HG03103 (cell line): Measurements from ENCODE around the gene NIPAL4.
"Not testable (repeated sequence)": the region's sequence is repeated elsewhere in the genome, so short reads cannot be mapped to it uniquely, and the experiment has no call there.

ENCODE experiments used
- ATAC-seq: cut with Tn5 transposase; IDR thresholded peaks from one replicate; pipeline ENCODE4 v1.9.1; 2021; ENCODE audit warnings: low read depth; ENCODE audit not compliant: unreplicated experiment

NIPAL4 gene

DNA sequence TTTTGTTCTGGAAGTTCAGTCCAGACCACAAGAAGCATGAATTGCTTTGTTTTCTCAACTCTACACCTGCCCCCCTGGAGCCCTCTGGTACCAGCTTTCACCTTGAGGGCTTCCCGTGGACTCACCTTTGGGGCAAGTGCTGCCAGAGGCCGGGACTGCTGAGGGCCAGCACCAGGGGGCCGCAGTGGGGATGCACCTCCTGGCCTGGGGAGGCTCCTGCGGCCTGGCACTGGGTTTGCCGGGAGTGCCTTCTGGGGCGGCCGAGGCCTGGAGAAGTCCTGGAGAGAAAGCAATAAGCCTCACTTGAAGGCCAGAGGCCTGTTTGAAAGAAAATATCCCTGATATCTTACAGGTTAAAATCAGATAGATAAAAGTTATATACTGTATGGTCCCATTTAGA lies 21.7 kb downstream of the NIPAL4 start:
- ATAC-seq = no peak

DNA sequence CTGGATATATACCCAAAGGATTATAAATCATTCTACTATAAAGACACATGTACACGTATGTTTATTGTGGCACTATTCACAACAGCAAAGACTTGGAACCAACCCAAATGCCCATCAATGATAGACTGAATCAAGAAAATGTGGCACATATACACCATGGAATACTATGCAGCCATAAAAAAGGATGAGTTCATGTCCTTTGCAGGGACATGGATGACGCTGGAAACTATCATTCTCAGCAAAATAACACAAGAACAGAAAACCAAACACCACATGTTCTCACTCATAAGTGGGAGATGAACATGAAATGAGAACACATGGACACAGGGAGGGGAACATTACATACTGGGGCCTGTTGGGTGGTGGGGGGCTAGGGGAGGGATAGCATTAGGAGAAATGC lies 22.7 kb downstream of the NIPAL4 start:
- ATAC-seq = not testable (repeated sequence)

GRCh38 chr5:157484768-157485167 lies 24.8 kb downstream of the NIPAL4 start:
- no peak for ATAC-seq

- no peak for ATAC-seq
Measured at GRCh38 chr5:157485340-157485739, 25.3 kb downstream of the NIPAL4 start.

- ATAC-seq = peak; percentile 36
Measured at GRCh38 chr5:157485811-157486210, 25.8 kb downstream of the NIPAL4 start.

DNA sequence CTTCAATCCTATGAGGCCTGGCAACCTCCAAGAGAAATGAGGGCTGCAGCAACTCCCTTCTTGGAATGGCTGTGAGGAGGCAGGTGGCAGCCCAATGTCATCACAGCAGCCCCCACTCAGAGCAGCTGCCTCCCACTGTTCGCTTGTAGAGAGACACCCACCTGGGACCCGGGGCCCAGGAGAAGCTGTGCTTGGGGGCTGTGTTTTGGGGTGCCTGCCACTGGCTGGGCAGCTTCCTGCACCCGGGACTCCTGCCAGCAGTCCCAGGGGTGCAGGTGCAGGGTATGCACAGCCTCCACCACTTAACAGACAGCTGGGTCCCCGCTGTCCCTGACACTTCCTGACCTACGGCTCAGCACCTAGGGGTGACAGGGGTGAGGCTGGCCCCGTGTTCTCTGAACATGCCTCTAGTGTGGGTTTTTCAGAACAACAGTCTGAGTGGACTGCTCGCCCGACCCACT lies 26.2 kb downstream of the NIPAL4 start:
- ATAC-seq = peak; percentile 45

- ATAC-seq = peak; percentile 29
Measured at GRCh38 chr5:157486861-157487260, 26.8 kb downstream of the NIPAL4 start.

GRCh38 chr5:157487358-157487757 lies 27.3 kb downstream of the NIPAL4 start:
- no peak for ATAC-seq

DNA sequence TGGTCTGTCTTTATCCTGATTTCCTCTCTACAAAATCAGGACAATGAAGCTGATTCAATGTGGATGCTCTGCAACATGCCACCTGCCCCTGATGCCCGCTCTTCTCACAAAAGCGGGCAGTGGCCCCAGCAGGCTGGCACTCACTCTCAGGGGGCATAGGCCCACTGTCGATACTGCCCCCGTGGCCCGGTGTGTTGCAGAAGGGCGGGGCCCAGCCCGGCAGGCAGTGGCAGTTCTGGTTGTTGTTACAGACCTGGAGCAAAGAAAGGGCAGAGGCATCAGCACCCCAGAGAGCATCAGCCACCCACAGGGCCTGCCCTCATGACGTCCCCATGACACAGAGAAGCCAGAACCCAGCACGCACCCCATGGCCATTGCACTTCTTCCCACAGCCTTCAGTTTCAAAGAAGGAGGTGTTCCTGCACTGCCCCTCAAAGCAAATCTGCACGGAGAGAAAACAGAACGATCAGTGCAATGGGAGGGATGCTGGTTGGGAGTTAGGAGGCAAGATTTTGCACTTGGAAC lies 31.5 kb downstream of the NIPAL4 start:
- no peak for ATAC-seq

- no peak for ATAC-seq
Measured at GRCh38 chr5:157492886-157493285, 32.9 kb downstream of the NIPAL4 start.

DNA sequence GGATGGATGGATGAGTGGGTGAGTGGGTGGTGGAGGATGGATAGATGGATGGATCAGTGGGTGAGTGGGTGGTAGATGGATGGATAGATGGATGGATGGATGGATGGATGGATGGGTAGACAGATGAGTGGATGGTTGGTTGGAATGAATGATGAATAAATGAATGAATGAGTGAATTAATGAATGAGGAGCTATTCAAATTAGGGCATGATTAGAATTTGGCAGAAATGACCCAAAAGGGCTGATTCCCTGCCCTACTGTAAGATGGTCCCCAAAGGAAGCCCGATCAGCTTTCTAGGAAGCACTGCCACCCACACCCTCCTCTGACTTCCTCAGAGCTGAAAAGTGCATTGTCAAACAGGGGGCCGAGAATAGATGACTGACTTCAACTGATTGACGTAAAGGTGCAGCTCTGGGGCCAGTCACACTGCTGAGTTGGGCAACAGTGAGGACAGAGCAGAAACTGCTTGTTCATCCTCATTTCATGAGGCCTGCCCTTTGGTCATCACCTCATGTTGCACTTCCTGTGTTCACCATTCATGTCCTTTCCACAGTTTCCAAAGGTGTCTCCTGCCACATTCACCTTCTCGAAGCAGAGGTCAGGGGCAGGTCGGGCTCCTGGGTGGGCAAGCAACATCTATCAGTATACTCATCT lies 34.3 kb downstream of the NIPAL4 start:
- no peak for ATAC-seq

DNA sequence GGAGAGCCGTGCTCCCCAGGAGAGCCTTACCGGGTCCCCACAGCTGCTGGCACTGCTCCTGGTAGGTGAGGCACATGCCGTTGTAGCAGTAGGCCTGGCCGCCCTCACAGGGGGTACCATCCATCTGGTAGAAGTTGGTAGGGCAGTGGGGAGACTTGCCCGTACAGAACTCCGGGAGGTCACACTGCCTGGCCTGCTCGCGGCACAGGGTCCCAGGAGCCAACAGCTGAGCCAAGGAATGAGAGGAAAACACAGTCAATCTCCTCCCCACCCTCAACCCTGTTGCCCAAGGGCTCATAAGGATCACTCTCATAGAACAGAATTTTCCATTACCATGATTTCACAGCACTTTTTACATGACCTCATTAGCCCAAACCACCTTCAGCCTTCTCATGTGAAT lies 36.9 kb downstream of the NIPAL4 start:
- no peak for ATAC-seq

DNA sequence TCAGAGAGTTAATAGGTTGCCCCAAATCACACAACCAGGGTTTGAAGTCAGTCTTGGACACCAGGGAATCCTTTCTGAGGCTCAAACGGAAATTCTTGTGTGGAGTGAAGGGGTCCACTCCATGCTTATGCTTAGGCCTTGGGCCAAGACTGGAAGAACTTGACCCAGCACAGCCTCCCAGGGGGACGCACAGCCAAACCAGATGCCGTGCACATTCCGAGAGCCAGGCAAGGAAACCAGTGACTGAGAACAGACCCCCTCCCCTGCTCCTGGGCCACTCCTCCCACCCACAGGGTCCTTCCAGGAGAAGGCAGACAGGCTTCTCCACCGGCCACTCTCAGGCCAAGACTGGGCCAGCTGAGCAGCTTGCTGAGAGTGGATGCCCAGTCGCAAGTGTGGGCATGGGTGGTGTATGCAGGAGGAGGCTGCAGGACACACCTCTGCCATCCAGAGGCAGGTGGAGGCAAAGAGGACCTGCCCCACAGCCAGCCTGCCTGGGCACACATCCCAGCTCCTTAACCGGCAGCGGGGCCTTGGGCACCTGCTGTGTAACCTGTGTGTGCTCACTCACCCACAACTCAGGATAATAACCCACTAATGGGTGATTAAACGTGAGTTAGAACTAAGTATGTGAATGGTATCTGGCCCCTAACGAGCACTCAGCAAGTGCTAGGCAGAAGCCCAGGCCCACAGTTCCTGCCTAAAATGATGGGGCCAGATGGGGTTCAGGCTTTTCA lies 38.0 kb downstream of the NIPAL4 start:
- ATAC-seq = no peak

DNA sequence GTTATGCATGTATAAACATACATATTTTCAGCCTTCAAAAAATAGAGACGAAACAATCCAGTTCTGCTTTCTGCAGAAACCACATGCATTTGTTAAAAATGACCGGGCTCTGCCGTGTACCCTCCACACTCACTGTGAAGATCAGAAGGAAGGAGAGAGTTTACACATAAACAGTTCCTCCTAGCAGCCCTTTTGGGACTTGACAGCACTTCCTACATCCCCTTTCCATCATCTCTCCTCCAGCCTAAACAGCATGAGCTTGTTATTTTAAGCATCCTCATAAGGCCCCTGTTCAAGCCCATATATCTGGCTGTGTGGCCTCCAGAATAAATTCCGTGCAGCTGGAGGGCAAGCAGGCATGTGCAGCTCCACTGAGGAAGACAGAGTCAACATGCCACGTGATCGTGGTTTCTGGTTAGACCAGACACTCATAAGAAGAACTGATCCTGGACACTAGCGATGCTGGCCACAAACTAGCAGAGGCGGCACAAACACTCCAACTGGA lies 42.2 kb downstream of the NIPAL4 start:
- ATAC-seq = peak; percentile 84

DNA sequence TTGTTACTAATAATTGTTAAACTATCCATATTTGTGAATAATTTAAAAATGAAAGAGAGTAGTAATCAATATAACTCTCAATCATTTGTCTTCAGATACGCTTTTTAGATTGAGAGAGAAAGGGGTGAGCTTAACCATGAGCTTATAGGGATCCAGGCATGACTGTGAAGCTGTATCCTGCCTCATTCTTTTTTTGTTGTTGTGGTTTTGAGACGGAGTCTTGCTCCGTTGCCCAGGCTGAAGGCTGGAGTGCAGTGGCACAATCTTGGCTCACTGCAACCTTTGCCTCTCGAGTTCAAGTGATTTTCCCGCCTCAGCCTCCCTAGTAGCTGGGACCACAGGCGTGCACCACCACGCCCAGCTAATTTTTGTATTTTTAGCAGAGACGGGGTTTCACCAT lies 44.0 kb downstream of the NIPAL4 start:
- no peak for ATAC-seq

GRCh38 chr5:157505496-157505895 lies 45.5 kb downstream of the NIPAL4 start:
- no peak for ATAC-seq

GRCh38 chr5:157506066-157506590 lies 46.1 kb downstream of the NIPAL4 start:
- no peak for ATAC-seq

DNA sequence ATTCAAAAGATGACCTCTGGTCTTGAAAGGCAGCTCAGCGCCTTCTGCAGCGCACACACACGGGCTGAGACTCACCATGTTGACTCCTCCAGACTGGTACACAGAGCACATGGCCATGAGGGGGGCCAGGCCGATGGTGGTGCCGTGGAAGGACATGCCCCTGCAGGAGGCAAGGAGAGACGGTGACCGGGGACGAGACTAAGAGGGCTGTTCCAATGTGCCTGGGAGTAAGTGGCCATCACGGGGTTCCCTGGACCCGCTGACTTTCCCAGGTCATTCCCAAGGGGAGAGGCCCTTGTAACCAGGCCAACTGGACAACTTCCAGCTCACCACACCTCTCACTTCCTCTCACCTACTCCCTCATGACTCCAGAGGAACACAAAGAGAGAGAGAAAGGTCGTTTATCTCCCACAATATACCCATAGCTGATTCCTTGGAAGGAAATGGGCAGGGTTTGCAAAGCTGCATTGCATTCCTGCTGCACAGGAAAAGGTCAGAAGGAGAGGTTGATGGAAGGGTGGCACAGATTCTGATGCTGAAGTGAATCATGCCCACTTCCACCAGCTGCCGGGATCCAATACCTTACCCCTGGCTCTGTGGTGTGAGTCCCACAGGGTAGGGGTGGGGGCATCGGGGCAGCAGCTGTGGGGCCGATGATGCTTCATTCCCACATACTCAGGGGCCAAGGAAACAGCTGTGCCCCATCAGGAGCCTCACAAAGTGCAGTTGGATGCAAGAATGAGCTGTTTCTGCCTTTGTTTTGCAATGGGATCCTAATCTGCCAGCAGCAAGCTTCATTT lies 47.2 kb downstream of the NIPAL4 start:
- no peak for ATAC-seq

DNA sequence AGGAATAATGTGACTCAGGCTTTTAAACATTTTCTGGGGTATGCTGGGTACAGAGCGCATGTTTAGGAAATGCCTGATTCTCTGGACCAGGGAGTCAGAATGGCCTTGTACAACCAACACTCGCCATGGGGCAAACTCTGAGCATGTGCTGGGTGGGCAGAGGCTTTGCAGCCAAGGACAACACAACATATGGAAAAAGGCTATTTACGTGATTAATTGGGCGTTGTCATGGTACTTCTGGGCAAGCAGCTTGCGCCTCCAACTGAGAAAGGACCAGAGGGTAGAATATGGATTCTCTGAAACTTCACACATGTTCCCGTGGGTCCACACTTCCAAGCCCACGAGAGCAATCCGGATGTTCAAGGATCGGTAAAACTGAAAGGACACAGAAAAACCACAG lies 49.1 kb downstream of the NIPAL4 start:
- no peak for ATAC-seq

DNA sequence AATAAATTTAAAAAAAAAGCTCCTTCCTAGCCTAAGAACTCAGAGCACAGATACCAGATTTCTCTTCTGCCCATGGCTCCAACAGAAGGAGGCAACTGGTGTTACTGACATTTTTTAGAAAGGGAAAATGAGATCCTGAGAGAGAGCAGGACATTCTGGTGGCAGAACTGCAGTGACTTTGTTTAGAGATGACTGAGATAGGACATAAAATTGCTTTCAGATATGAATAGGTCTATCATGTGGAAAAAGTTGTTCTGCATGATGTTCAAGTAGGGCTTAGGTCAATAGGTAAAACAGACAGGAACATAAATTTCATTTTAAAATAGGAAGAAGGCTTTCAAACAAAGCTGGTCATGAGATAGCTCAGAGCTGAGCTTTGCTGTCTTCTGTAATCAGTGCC lies 49.6 kb downstream of the NIPAL4 start:
- peak; percentile 56 for ATAC-seq

DNA sequence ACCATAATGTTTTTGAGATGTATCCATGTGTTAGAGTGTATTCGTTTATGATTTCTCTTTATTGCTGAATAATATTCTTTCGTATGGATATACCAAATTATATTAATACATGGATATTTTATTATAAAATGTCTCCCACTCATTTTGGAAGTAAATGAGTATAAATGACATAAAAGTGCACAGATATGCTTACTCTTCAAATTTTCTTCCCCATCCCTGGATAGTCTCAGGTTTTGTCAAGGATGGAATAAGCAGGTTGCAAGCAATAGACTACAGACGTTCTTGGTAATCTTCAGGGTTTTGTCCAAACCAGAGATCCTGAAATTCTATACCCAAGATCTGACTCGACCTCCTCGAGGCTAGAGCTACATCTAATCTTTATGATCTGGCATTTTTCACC lies 50.7 kb downstream of the NIPAL4 start:
- no peak for ATAC-seq
